AG09319 (cell line): ENCODE results near the gene NAALADL1.

Experiments used
- DNase-seq: peaks from one replicate; pipeline ENCODE4 v3.0.0-alpha.2; 2010; ENCODE audit warnings: low read depth; ENCODE audit errors: extremely low read depth
- TF ChIP-seq, protein P1 (sequence below): IDR thresholded peaks from 2 replicates; pipeline ENCODE4 v1.5.1; 2011; ENCODE audit warnings: low read depth, mild to moderate bottlenecking, inconsistent platforms, low read length, moderate library complexity

NAALADL1 gene, protein sequence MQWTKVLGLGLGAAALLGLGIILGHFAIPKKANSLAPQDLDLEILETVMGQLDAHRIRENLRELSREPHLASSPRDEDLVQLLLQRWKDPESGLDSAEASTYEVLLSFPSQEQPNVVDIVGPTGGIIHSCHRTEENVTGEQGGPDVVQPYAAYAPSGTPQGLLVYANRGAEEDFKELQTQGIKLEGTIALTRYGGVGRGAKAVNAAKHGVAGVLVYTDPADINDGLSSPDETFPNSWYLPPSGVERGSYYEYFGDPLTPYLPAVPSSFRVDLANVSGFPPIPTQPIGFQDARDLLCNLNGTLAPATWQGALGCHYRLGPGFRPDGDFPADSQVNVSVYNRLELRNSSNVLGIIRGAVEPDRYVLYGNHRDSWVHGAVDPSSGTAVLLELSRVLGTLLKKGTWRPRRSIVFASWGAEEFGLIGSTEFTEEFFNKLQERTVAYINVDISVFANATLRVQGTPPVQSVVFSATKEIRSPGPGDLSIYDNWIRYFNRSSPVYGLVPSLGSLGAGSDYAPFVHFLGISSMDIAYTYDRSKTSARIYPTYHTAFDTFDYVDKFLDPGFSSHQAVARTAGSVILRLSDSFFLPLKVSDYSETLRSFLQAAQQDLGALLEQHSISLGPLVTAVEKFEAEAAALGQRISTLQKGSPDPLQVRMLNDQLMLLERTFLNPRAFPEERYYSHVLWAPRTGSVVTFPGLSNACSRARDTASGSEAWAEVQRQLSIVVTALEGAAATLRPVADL

DNA sequence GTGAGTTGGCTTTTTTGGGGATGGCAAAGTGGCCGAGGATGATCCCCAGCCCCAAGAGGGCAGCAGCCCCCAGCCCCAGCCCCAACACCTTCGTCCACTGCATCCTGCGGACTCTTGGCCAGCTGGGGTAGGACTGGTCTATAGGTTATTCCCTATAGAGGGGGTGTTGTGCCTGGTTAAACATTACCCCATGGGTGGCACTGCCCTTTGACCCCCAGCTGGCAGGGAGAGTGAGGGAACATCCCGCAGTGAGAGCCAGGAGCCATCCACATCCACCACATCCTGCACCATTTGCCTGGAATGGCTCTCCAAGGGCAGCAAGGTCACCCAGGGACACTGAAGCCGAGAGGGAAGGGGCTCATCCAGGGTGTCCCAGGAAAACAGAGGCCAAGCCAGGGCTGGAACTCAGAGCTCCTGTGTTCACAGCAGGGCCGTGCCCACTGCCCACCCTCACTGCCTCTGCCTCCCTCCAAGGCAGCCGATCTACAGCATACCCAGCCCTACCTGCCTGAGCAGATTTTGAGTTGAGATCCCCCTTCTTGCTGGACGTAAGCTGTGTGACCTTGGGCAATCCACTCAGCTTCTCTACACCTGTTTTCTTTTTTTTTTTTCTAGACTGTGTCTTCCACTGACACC is at the start of gene NAALADL1:
Gene NAALADL1 (minus strand): TSS at position 135 of the 636 bp plus-strand sequence. CDS start 32 bp downstream, at position 103.
- TF ChIP-seq, protein P1, sequence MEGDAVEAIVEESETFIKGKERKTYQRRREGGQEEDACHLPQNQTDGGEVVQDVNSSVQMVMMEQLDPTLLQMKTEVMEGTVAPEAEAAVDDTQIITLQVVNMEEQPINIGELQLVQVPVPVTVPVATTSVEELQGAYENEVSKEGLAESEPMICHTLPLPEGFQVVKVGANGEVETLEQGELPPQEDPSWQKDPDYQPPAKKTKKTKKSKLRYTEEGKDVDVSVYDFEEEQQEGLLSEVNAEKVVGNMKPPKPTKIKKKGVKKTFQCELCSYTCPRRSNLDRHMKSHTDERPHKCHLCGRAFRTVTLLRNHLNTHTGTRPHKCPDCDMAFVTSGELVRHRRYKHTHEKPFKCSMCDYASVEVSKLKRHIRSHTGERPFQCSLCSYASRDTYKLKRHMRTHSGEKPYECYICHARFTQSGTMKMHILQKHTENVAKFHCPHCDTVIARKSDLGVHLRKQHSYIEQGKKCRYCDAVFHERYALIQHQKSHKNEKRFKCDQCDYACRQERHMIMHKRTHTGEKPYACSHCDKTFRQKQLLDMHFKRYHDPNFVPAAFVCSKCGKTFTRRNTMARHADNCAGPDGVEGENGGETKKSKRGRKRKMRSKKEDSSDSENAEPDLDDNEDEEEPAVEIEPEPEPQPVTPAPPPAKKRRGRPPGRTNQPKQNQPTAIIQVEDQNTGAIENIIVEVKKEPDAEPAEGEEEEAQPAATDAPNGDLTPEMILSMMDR, result no peak

DNA sequence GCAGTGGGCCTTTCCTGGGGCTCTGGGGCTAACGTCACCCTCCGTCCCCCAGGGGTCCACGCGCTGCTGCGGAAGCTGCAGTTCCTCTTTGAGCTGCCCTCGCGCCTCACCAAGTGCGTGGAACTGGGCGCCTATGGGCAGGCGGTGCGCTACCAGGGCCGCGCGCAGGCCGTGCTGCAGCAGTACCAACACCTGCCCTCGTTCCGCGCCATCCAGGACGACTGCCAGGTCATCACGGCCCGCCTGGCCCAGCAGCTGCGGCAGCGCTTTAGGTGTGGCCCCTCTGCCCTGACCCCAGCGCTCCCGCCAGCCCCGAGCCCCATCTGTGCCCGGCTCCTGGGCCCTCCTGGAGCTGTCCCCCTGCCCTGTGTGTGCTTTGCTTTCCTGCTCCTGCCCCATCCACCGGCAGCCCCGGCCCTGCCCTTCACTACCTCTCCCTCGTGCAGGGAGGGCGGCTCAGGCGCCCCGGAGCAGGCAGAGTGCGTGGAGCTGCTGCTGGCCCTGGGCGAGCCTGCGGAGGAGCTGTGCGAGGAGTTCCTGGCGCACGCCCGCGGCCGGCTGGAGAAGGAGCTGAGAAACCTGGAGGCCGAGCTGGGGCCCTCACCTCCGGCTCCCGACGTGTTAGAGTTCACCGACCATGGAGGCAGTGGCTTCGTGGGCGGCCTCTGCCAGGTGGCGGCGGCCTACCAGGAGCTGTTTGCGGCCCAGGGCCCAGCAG is 49.6 kb upstream of the NAALADL1 start:
- TF ChIP-seq, protein P1, result no peak
- DNase-seq, result no peak

More for the DNA sequence above, at the start of gene NAALADL1:
- no peak for DNase-seq

DNA sequence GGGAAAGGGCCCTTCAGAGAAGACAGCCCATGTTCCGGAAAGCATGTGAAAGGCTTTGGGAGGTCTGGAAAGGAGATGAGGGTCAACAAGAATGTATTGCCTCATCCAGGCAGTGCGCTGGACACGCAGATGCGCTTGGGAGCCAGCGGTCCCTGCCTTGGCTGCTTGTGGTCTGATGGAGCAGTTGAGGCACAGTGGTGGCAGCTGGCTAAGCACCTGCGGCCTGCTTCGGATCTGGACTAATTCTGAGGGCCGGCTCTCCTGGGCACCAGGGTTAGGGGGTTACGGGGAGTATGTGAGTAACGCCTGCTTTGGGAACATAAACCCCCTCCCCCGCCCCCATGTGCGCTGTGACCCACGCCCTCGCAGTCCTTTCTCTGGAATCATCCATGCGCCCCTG is 48.7 kb upstream of the NAALADL1 start:
- no peak for DNase-seq
- TF ChIP-seq, protein P1, result no peak

DNA sequence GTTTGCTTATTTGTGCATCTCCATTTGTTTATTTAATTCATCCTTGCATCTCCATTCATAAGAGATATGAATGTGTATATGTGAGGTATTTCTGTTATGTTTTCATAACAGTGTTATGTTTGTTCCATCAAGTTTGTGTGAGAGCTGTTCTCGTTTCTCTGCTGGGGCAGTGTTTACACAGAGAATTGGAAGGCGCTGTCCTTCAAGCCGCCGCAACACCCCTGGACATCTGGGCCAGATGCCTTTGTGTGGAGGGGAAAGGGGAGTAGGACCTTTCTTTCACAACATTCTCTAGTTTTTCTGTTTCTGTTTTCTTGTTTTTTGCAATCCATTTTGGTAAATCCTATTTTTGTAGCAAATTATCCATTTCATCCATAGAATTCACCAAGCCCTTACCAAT is 46.3 kb upstream of the NAALADL1 start:
- no peak for DNase-seq
- TF ChIP-seq, protein P1, result no peak

DNA sequence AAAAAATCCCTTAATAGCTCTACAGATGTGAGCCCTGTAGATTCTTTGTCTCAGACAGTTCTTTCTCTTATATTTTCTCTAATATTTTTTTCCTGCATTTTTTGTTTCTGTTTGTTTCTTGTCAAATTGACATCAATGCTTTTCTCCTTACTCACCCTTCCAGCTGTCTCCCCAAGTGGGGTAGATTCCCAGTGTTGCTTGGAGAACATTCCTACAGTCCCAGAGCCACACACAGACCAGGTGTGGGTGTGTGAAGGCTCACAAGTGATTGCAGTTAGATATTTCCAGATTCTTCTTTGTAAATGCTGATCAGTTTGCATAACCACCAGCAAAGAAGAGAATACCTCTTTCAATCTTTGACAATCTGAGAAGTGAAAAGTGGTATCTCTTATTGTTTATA is 45.1 kb upstream of the NAALADL1 start:
- no peak for DNase-seq
- TF ChIP-seq, protein P1, result no peak

DNA sequence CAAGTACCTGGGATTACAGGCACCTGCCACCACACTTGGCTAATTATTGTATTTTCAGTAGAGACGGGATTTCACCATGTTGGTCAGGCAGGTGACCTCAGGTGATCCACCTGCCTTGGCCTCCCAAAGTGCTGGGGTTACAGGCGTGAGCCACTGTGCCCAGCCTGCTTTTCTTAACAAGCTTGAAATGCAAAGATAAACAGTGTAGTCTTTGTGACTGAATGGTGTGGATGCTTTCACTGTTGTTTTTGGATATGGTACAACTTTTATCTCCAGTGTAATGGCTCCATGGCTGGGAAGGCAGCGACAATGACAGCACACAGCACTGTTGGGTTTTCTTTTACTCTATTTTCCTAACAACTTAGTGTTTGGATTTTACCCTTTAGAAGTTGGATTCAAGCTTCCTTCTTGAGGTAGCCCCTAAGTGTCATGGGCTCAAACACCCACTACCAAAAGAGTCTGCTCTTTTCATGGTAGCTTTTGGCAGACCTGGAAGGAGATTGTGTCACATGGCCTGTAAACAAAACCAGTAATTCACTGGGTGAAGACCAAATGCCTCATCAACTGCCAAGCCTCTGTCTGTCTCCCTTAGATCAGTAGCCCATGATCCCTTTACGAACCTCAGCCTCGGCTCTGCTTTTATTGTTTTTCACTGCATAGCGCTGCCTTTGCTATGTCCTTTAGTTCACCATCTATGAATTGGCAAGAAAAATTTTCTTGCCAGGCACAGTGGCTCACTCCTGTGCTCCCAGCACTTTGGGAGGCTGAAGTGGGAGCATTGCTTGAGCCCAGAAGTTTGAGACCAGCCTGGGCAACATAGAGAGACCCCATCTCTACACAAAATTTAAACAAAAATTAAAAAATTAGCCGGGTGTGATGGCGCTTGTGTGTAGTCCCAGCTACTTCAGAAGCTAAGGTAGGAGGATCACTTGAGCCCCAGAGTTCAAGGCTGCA is 44.1 kb upstream of the NAALADL1 start:
- TF ChIP-seq, protein P1, result no peak
- DNase-seq, result no peak
